ENCODE results near the gene VIL1. TPM values are rescaled to one million over a fixed set of nuclear protein-coding genes. Genes with fewer than 3 reads are reported as not detected.

VIL1 gene
- polyA plus RNA-seq, 3 donors: not detected

- no peak overlapping the region for H3K27ac ChIP-seq (ENCODE audit: low read depth in 1 of 2, low read length in 2 of 2)
- no peaks in the 10 kb centered on the region for H3K79me2 ChIP-seq (ENCODE audit: insufficient read depth, low read length)
- no peaks in the 10 kb centered on the region for H3K9me3 ChIP-seq (replicated peaks in 1 of 2; ENCODE audit: control insufficient read depth in 1 of 2, insufficient read depth in 1 of 2, low read length in 2 of 2)
- no peaks in the 10 kb centered on the region for H4K20me1 ChIP-seq (ENCODE audit: insufficient read depth, low read length)
- peaks cover 6 to 11% of the 10 kb centered on the region in 2 donors for H3K4me1 ChIP-seq (ENCODE audit: control insufficient read depth in 1 of 2, insufficient read depth in 2 of 2, low read length in 2 of 2)
- Mint-ChIP-seq H3K27me3 (ENCODE audit: low read depth in 3 of 3) (peaks cover 1 to 7% (median 4%) of the 10 kb centered on the region in 3 donors), H3K9me3 (no peaks in the 10 kb centered on the region), H3K36me3 (no peaks in the 10 kb centered on the region), H3K27ac (no peak overlapping the region), H3K4me1 (peaks cover 15% of the 10 kb centered on the region), H3K4me3 (no peak overlapping the region)
- no peak overlapping the region for H3K4me3 ChIP-seq (replicated peaks in 1 of 3; ENCODE audit: low read depth in 2 of 3, low read length in 3 of 3)
- no peaks in the 10 kb centered on the region for H3K27me3 ChIP-seq (ENCODE audit: control insufficient read depth in 2 of 2, insufficient read depth in 2 of 2, low read length in 2 of 2)
- no peaks in the 10 kb centered on the region for H3K36me3 ChIP-seq (replicated peaks in 1 of 2; ENCODE audit: control insufficient read depth in 1 of 2, insufficient read depth in 2 of 2, low read length in 2 of 2)
- H3K9ac ChIP-seq (ENCODE audit: insufficient read depth, low read length, poor library complexity, severe bottlenecking): no peak overlapping the region
- TF ChIP-seq CTCF (IDR thresholded peaks at IDR 0.05): no peak
- 94% methylated on average over 7 of the region's 9 CpGs for WGBS (ENCODE audit: insufficient coverage)
- H2AFZ ChIP-seq (ENCODE audit: insufficient read depth, low read depth, low read length, poor library complexity, severe bottlenecking): no peak overlapping the region
- DNase-seq: no peak
- H3K4me2 ChIP-seq (replicated peaks; ENCODE audit: extremely low read depth, low read length, poor library complexity, severe bottlenecking): no peak overlapping the region
- intact Hi-C loops (cut with micrococcal nuclease): no loop called here
Measured at GRCh38 chr2:218434456-218434855, 15.5 kb downstream of the VIL1 start.

GRCh38 chr2:218435003-218435982 lies 16.4 kb downstream of the VIL1 start:
- Histone ChIP-seq H3K27ac (ENCODE audit: low read depth in 1 of 2, low read length in 2 of 2) (no peak overlapping the region), H3K4me1 (ENCODE audit: control insufficient read depth in 1 of 2, insufficient read depth in 2 of 2, low read length in 2 of 2) (peaks cover 6 to 11% of the 10 kb centered on the region in 2 donors), H3K4me2 (replicated peaks; ENCODE audit: extremely low read depth, low read length, poor library complexity, severe bottlenecking) (no peak overlapping the region), H3K9me3 (replicated peaks in 1 of 2; ENCODE audit: control insufficient read depth in 1 of 2, insufficient read depth in 1 of 2, low read length in 2 of 2) (no peaks in the 10 kb centered on the region), H3K4me3 (replicated peaks in 1 of 3; ENCODE audit: low read depth in 2 of 3, low read length in 3 of 3) (no peak overlapping the region), H3K36me3 (replicated peaks in 1 of 2; ENCODE audit: control insufficient read depth in 1 of 2, insufficient read depth in 2 of 2, low read length in 2 of 2) (no peaks in the 10 kb centered on the region), H4K20me1 (ENCODE audit: insufficient read depth, low read length) (no peaks in the 10 kb centered on the region), H3K27me3 (ENCODE audit: control insufficient read depth in 2 of 2, insufficient read depth in 2 of 2, low read length in 2 of 2) (no peaks in the 10 kb centered on the region), H3K9ac (ENCODE audit: insufficient read depth, low read length, poor library complexity, severe bottlenecking) (no peak overlapping the region), H2AFZ (ENCODE audit: insufficient read depth, low read depth, low read length, poor library complexity, severe bottlenecking) (no peak overlapping the region), H3K79me2 (ENCODE audit: insufficient read depth, low read length) (no peaks in the 10 kb centered on the region)
- DNase-seq: no peak
- Mint-ChIP-seq H3K27ac (no peak overlapping the region), H3K36me3 (no peaks in the 10 kb centered on the region), H3K4me3 (no peak overlapping the region), H3K4me1 (peaks cover 15% of the 10 kb centered on the region), H3K9me3 (no peaks in the 10 kb centered on the region), H3K27me3 (ENCODE audit: low read depth in 3 of 3) (peaks cover 1 to 7% (median 4%) of the 10 kb centered on the region in 3 donors)
- intact Hi-C loops (cut with micrococcal nuclease): no loop called here
- no peak for TF ChIP-seq CTCF (IDR thresholded peaks at IDR 0.05)
- WGBS (ENCODE audit: insufficient coverage): 97% methylated on average over 5 of the region's 11 CpGs
